HG02763 (cell line): ENCODE results near the gene TMEM176A.
"Not testable (repeated sequence)": the region's sequence is repeated elsewhere in the genome, so short reads cannot be mapped to it uniquely, and the experiment has no call there.

Source experiments
- ATAC-seq: cut with Tn5 transposase; IDR thresholded peaks from one replicate; pipeline ENCODE4 v1.9.1; 2021; ENCODE audit warnings: mild to moderate bottlenecking, moderate library complexity; ENCODE audit not compliant: unreplicated experiment

The TMEM176A gene

DNA sequence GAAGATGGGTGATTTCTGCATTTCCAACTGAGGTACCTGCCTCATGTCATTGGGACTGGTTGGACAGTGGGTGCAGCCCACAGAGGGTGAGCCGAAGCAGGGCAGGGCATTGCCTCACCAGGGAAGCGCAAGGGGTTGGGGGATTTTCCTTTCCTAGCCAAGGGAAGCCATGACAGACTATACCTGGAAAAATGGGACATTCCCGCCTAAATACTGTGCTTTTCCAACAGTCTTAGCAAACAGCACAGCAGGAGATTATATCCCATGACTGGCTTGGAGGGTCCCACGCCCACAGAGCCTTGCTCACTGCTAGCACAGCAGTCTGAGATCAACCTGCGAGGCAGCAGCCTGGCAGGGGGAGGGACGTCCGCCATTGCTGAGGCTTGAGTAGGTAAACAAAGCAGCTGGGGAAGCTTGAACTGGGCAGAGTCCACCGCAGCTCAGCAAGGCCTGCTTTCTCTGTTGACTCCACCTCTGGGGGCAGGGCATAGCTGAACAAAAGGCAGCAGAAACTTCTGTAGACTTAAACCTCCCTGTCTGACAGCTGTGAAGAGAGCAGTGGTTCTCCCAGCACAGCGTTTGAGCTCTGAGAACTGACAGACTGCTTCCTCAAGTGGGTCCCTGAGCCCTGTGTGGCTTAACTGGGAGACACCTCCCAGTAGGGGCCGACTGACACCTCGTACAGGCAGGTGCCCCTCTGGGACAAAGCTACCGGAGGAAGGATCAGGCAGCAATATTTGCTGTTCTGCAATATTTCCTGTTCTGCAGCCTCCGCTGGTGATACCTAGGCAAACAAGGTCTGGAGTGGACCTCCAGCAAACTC is 7.3 kb downstream of the TMEM176A start:
- not testable (repeated sequence) for ATAC-seq

- no peak for ATAC-seq
Measured at GRCh38 chr7:150814328-150815001, 13.9 kb downstream of the TMEM176A start.

DNA sequence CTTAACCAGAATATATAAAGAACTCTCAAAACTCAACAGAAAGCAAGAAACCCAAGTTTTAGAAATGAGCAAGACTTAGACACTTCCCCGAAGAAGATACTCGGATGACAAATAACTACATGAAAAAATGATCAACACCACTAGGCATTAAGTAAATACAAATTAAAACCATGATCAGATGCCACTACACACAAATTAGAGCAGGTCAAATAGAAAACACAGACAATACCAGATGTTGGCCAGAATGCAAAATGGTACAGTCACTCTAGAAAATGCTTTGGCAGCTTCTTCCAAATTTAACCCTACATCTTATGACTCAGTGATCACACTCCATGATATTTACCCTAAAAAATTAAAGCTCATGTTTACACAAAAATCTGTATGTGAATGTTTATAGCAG is 18.4 kb downstream of the TMEM176A start:
- ATAC-seq = no peak

DNA sequence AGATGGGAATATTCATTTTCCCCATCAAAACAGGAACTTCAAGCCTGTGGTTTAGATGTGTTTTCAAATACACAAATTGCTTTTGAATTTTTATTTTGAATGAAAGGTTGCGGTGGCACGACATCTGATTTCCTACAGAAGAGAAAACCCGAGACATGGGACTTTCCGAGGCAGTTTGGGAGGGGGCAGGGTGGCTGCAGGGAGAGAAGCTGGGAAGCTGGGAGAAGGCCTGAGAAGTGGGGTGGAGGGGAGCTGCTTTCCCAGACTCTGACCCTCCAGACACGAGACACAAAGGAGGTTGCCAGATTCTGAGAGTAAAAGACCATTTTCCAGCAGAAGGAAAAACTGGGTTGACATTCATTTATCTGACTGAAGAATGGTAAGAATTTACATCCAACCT is 19.6 kb downstream of the TMEM176A start:
- ATAC-seq = no peak

GRCh38 chr7:150820578-150821198 is 20.1 kb downstream of the TMEM176A start:
- ATAC-seq = no peak

DNA sequence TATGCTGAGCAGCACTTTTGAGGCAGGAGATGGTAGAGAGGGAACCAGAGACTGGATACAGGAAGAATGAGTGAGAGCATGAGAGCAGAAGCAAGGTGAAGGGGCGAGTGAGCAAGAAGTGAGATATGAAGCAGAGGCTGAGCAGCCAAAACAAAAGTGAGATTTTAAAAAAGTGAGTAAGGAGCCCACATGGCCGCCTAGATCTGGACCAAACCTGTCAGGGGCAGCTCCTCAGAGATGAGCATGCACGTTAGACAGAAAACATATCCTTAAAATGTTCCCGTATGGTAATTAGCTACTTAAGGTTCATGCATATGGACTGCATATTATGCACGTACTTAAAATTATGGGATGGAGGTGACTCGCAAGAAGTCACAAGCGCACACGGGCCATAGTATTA is 22.5 kb downstream of the TMEM176A start:
- no peak for ATAC-seq

DNA sequence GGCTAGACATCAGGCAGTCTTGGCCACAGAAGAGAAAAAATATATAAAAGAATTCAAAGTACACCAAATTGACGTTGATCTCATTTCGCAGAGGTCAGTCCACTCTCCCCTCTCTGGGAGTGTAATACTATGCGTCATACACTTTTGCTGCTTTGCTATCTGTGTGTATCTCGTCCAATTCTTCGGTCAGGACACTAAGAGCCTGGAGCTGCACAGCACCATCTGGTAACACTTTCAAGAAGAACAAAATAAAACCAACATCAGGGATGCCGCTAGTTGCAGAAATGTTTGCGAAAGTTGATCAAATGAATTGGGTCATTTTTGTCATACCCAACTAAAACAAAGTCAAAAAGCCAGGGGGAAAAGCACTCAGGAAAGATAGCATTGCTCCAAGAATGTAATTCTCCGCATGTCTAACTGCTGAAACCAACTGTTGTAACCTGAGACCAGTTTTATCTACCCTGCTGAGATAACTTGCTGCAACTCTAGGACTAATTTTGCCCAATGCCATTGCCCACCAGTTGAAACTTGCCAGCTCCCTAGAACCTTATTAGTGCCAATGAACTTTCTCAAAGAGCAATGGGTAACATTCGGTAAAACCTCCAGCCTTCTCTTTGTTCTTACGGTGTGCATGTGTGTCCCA is 23.0 kb downstream of the TMEM176A start:
- ATAC-seq = no peak

DNA sequence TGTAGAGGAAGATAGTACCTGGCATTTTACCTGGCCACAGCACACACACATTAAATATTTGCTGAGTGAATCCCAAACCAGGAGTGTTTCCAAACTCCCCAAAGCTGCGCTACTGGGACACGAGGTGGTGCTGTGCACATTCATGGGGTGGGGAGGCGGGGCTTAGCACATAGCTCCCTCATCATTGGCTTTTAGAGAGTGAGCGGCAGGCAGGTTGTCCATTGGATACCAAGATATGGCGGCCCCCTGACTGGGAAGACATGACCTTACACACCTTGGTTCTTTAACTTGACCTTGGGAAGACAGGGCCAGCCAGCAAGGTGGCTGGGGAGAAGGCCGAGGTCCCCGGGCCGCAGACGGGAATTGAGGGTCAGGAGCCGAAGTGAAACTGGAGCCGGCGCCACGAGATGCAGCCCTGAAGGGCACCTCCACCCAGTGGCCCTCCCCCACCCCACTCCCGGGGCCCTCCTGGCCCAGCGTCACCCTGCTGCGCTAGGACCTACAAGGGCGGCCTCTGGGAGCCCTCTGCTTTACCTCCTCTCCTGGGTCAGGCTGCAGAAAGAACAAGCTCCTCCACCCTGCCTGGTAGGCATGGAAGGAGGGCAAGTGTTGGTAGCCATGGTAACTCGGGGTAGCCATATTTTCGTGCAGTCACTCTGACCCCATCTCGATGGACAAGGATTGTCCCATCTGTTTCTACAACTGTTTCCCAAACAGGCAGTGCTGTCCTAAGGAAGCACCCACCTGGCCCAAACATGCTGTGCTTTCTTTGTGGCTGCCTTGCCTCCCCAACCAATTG is 24.0 kb downstream of the TMEM176A start:
- no peak for ATAC-seq

- ATAC-seq = no peak
Measured at GRCh38 chr7:150826061-150826849, 25.7 kb downstream of the TMEM176A start.

DNA sequence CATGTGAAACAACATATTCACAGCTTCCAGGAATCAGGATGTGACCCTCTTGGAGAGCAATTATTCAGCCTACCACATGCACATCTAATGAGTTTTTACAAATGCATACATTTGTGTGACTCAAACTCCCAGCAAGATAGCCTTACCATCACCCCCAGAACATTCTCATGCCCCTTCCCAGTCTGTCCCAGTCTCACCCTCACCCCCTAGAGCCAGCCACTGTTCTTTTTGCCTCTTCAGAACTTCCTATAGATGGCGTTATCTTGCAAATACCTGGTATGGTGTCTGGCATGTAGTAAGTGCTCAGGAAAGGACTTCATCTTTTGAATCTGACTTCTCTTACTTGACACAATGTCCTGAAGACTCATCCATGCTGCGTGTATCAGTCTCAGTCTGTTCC is 27.8 kb downstream of the TMEM176A start:
- ATAC-seq = no peak

DNA sequence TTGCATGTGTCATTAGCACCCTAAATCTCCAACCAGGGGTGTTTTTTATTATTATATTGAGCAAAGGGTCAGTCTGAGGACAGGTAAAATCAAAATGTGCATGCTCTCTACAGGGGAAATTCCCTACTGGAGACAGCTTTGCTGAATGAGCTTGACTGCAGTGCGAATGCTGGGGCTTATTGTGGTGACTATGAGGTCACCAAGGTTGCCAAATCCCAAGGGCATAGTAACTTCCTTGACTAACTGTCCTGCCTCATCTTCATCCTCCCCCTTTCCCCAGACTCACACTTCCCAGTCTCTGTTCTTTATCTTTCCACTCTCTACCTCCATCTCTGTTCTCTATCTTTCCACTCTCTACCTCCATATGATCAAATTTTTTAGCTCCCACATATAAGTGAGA is 28.9 kb downstream of the TMEM176A start:
- ATAC-seq = no peak

DNA sequence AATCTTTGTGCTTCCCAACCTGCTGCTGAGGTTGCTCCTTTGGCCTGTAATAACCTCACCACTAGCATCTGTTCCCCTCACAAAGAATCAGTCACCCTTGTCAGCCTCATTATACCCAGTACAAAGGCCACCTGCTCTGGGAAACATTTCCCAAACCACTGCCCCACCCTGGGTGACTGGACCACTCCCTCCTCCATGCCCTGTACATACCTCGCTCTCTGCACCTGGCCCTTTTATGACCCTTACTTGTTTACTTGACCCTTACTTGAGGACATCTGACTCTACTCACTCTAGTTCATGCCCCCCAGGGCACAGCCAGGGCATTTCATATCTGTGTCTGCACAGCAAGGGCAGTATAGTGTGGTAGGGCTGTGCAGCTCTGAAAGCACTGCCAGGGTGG is 30.4 kb downstream of the TMEM176A start:
- ATAC-seq = no peak

GRCh38 chr7:150831851-150832250 is 31.3 kb downstream of the TMEM176A start:
- no peak for ATAC-seq

DNA sequence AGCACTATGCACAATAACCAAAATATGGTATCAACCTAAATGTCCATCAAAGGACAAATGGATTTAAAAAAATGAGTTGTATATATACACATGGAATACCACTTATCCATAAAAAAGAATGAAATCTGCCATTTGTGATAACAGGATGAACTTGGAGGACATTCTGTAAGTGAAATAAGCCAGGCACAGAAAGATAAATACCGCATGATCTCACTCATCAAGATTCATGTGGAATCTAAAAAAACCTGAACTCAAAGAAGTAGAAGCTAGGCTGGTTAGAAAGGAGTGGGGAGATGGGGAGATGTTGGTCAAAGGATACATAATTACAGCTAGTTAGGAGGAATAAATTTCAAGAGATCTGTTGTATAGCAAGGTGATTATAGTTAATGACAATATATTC is 34.5 kb downstream of the TMEM176A start:
- no peak for ATAC-seq

GRCh38 chr7:150835702-150836280 is 35.2 kb downstream of the TMEM176A start:
- no peak for ATAC-seq

DNA sequence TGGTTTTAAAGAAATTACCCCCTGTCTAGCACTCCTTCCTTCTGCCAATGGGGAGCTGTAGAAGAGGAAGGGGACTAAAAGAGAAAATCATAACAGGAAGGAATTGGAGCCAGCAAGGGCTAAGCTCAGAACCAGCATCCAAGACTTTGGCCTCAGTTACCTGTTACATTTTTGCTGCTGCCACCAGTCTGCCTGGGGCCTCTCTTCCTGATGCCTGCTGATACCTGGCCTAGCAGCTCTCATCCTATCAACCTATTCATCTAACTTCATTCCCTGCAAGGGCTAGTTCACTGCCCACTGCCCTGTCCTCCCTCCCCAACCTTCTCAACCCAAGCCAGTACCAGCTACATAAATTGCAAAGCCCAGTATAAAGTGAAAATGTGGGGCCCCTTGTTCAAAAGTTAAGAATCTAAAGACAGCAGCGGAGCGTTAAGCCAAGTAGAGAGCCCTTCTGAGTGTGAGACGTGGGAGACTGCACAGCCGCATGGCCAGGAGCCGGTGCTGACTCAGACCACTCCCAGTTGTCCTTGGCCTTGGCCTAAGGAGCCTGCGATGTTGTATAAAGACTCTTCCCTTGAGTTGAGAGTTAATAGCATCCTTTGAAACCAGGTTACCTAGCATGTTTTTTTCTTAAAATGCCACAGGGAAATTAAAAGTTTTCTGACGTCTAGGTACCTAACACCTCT is 38.5 kb downstream of the TMEM176A start:
- ATAC-seq = no peak

GRCh38 chr7:150842018-150842417 is 41.4 kb downstream of the TMEM176A start:
- no peak for ATAC-seq

GRCh38 chr7:150842716-150843115 is 42.1 kb downstream of the TMEM176A start:
- ATAC-seq = no peak

DNA sequence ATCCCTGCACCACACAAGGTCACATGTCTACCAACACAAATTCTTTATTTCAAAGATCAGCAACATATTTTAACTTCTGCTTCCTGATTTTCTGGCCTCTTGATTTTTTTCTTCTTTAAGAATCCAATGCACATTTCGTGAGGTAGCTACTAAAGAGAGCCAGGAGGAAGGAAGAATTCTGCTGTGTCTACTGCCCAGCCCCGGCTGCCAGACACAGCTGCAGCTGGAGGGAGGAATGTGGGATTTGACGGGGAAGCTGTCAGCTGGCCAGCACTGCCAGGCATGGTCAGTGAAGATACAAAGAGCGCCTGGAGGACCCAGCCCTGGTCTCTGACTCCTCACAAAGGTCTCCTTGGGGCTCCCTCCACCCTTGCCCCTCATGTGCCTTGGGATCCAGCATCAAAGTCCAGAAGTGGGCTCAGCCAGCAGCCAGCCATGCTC is 44.9 kb downstream of the TMEM176A start:
- no peak for ATAC-seq
